GM19043 (cell line): Measurements from ENCODE around the gene DCST2.
A peak's percentile ranks its signal among the peaks of the same experiment; 100 is the strongest.

Experiments used
- ATAC-seq: cut with Tn5 transposase; IDR thresholded peaks from one replicate; pipeline ENCODE4 v1.9.1; 2021; ENCODE audit warnings: low read depth; ENCODE audit not compliant: unreplicated experiment

The DCST2 gene

DNA sequence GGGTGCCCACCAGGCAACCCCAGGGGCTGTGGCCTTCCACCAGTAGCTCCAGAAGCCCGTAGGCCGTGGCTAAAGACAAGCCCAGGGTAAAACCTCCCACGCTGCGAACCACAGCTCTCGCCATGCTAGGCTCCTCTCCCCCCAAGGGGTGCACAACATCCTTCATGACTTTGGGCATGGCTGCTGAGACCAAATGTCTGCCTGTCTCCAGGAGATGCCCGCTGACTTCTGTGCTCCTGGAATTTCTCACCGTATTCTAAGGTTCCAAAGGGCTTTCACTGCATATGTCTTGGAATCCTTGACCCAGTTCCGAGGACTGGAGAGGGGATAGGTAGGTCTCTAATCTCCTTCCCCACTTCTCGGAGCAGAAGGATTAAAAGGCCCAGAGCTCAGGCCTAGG is at the start of gene DCST2, which contains the start of gene DCST1:
DCST2 (minus strand) TSS at position 258 of the 400 bp plus-strand sequence; CDS start at position 178, 80 bp downstream.
DCST1 (plus strand) TSS at position 301 of the 400 bp plus-strand sequence. CDS start 213 bp downstream, outside the sequence.
- no peak for ATAC-seq

DNA sequence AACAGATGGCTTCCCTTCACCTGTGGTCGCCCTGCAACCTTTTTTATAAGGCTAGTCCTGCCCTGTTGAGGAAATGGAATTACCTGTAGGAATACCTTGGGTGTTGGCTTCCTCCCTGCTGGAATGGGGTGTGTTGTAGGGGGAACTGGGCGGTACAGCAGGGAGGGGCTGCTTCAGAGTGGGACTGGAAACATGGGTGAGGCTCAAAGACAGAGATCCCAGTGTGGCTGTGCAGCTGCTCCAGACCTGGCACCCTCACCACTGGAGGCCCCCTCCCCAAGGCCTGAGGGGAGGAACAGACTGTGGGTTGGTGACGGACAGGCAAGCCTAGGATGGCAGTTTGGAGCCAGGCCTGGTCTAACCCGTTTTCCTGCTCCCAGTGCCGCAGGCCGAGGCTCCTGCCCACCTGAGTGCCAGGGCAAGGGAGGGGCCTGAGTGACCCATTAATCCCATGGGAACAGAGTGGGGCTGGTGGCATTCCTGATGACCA is 49.5 kb upstream of the DCST2 start:
- no peak for ATAC-seq

DNA sequence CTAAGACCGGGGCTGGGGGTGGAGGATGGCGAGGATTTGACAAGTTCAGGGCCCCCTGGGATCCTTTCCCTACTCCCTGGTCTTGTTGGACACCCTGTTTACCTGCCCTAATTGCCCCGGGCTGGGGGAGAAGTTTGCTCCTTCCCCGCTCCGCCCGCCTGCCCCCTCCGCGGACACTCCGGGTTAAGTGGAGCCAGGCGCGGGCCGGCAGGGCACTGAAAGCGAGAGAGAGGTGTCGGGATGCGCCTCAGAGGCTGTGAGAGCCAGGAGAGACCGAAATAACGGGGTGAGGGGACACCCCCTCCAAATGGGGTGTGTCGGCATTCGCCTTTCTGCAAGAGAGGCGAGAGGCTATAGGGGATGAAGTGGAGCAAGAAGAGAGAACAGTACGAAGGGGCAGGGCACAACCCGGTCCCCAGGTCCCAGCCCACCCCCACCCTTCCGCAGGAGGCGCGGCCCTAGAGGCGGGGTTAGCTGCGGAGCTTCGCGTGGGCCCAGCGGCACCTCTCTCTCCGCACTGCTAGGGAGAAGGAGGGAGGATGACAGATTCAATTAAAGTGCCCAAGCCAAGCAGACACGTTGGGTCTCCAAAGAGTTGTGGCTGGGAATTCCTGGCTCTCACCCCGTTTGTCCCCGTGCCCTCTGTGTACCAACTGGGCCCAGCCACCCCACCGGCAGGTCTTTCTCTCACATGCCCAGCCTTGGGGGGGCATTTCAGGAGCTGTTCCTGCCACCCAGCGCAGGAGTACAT is 48.9 kb upstream of the DCST2 start:
- ATAC-seq: no peak

DNA sequence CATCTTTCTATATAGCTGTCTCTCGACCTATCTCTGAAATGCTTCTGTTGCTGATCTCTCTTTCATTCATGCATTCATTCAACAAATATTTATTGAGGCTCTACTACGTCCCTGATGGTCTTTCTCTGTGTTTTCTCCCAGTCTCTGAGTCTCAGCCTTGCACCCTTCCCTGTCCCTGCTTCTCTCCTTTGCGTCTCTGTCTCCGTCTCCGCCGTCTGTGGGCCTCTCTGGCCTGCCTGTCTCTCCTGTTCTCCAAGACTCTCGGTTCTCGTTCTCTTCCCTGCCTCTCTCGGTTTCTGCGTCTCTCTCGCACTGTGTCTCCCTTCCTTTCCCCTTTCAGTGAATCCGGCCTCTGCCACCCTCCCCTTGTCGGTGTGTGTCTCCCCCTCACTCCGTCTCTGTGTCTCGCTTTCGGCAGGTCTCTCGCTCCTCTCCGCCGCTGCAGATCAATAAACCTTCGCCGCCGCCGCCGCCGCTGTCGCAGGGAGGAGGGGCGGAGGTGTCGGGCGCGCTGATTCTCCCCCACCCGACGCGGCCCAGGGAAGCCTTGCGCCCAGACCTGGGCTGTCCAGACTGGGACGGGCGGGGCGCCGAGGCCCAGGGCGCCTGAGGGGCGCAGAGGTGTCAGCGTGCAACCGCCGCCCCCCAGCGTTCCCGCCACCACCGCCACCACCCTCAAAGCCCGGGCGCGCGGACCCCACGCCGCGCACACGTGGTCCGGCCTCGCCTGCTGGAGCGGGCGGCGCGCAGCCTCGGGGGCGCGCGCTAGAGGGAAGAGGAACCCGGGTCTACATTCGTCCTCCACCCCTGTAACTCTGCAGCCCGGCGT is 48.1 kb upstream of the DCST2 start:
- ATAC-seq: no peak

DNA sequence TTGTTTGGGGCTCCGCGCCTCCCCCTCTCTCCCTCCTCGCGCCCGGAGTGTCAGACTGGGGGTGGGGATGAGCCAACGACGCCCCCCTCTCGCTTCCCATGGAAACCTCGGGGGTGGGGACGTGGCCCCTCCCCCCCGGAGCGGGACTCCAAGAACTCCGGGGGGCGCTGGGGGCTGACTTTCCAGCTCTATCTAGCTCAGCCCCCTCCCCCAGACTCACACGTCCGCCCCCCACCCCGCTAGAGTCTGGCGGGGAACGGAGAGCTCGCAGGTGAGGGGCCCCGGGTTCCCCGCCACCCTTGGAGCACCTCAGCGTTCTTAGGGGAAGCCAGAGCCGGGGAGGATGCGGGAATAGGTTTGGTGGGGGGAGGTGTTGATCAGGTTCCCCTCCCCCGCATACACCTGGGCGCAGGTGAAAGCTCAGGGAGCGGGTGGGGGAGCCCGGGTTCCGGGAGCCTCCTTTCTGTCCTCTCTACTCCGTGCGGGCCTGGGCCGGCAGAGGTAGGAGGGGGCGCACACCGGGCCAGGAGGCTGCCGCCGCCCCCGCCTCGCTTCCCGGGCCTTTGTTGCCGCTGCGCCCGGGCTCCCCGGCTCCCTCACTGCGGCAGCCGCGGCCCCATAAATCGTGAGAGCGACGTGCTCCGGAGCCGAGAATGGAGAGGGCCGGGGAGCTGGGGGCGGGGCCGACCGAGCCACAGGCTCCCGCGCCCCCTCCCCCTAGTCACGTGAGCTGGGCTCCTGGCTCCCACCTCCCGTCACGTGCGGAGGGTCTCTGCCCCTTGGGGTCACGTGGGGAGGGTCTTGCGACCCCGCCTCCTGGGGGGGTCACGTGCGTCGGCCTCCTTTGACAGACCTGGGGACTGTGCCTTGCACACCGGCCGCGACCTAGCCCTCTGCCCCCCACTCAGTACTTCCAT is 47.0 kb upstream of the DCST2 start:
- ATAC-seq: no peak

DNA sequence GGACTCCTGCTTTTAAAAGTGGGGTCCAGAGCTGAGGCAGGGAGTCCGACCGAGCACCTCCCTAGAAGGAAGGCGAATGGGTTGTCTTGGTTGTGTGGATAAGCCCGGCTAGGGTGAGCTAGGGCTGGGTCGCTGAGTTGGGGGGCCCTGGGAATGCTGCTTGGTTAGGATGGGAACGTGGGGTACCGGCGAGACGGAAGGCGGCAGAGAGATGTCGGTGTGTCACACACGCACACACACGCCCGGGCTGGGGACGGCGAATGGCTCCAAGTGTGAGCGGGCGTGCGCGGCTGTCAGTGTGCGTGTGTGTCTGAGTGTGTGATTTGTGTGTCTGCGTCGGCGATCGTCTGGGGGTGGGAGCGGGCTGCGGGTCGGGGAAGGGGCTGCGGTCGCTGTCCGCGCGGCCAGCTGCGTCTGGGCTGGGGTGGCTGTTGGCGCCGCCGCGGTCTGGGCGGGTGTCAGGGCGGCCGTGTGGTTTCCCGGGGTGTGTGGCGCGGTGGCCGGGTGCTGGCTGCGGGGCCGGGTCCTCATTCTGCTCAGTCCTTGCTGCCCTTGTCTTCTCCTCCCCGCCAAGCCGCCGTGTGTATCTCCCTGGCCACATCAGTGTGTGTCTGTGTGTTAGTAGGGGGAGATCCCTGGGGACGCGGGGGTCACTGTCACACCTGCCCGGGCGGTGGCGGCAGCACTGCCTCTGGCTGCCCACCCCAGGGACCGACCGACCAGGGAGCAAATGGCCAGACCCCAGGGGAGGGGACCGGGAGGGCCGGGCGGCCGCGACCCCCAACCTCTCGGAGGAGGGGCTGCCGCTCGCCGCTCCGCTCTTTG is 46.1 kb upstream of the DCST2 start:
- no peak for ATAC-seq

DNA sequence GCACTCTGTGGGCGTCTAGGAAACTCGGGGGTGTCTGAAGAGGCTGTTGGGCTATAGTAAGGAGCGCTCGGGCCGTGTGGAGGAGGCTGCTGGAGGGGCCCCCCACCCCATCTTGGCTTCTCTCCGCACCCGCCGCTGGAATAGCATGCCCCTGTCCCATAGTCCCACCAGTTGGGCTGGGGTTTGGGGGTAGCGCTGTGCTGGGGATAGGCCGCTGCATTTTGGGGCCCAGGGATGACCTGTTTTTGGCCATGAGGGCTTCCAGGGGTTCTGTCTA is 45.6 kb upstream of the DCST2 start:
- ATAC-seq: no peak

DNA sequence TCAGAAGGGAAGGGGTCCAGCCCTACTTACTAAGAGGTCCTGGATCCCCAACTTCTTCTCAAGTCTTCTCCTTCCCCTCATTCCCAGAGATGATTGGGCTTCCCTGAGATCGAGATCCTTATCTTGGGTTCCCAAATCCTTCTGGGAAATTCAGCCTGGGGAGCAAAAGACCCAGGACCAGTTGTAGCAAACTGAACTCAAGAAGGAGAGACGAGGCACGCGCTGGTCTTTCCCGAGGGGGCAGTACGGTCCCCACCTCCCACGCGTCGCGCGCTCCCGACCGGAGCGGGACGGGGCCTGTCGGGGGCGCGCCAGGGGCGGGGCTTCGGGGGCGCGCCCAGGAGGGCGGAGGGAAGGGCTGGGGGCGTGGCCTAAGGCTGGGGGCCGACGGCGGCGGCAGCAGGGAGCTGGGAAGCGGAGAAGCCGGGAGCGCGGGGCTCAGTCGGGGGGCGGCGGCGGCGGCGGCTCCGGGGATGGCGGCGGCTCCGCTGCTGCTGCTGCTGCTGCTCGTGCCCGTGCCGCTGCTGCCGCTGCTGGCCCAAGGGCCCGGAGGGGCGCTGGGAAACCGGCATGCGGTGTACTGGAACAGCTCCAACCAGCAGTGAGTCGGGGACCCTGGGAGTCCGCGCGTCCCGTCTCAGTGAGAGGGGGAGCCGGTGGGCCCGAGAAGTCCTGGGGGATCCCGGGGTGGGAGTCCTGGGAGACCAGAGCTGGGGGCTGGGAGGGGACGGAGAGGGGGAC is 45.1 kb upstream of the DCST2 start, which contains the start of gene EFNA3:
EFNA3 (plus strand) TSS at position 369 of the 741 bp plus-strand sequence; CDS start at position 474, 105 bp downstream.
- ATAC-seq: no peak

DNA sequence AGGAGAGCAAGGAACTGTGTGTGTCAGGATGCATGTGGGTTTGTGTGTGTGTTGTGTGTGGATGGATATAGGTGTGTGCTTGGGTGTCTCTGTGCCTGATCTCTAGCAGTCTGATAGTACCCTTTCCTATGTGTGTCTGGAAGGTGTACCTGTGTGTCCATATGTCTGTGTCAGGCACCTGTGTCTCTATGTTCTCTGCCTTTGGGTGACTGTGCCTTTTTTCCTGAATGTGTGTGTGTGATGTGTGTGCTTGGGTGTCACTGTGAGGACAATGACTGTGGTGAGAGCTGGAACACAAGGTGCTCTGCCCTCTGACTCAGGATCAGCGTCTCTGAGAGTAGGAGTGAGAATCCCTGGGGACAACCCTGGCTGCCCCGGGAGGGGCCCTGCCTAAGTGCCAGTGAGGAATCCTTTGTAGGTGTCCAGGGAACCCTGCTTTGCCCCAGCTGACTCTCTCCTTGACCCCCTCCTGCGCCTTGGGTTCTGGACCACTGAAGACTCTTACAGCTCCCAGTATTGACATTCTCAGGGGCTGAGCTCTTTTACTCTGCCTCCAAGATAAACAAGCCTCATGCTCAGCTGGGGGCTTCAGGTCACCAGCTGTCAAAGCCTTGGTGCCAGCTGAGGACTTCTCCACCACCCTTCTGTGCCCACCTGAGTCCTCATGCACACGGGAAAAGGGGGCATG is 44.3 kb upstream of the DCST2 start:
- ATAC-seq: no peak

DNA sequence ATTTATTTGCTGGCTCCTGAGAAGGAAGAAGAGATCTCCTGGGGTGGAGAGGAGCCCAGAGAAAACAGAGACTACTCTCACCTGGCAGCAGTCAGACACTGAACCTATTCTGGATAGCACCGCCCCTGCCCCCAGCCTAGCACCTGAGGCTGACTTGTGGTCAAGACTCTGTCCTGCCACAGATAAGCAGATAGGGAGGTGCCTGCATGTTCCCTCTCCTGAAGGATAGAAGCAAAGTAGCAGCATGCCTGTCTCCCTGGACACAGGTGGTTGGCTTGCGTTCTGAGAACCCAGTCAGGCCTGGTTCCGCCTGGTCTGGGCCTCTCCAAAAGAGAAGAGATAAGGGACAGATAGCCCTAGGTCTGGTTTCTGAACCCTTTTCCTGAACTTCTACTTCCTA is 43.8 kb upstream of the DCST2 start:
- no peak for ATAC-seq

DNA sequence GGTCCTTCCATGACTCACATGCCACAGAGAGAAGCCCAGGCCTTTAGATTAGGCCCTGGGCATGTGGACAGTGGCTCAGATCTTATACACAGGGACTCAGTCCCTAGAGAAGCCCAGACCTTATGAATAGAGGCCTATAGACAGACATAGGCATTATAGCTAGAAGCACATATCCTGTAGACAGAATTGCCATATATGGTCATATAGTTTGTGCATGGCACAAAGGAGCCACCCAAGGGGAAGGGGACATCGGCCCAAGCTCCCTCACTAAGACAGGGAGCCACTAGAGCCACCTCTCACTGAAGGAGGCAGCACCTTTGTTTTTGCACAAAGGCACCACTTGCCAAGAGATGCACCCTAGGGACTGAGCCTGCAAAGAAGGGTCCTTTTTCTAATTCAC is 42.8 kb upstream of the DCST2 start:
- ATAC-seq: no peak

DNA sequence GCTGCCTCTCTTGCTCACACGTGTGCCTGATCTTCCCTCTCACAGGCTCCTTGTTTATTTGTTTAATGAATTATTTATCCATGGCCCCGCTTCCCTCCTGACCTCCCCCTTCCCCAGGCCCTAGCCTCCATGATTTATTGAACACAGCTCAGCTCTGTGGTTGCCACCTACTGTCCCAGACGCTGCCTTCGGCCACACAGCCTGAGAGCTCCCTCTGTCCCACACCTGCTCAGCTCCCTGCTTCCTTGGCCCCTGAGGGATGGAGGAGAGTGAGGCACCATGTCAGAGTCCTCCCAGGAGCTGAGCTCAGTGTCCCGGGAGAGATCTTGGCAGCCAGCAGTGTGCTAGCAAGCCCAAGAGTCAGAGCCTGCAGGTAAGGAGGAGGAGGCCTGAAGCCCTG is 42.0 kb upstream of the DCST2 start:
- ATAC-seq: no peak

DNA sequence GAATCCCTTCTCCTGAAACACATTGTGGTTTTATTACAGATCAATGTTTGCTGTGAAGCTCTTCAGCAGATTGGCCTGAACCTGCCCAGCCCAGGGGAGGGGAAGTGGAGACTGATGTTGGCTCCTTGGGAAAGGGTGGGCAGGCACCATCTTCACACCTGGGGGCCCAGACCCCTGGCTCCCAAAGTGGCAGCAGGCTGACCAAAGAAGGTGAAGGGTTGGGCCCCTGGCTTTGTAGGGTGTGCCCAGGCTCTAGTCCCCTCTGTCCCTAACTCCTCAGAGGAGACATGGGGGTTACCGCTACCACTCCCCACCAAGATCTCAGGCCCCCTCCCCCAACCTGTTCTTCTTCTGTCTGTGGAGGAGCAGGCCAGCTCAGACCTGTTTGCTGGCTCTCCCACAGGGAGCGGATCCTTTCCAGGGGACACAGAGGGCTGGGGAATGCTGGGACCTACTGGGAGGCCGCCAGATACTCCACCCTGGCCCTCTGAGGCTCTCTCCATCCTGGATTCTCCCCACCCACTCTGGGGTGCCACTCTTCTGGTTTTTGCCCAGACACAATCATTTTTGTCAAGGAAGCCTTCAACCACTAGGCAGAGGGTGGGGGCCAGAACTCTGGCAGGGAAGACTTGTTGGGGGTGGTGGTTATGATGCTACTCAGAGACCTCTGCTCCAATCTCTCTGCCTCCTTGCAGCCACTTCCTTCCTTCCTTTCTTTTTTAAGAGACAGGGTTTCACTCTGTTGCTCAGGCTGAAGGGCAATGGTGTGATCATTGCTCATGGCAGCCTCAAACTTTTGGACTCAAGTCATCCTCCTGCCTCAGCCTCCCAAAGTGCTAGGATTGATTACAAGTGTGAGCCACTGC is 40.0 kb upstream of the DCST2 start:
- ATAC-seq: no peak

DNA sequence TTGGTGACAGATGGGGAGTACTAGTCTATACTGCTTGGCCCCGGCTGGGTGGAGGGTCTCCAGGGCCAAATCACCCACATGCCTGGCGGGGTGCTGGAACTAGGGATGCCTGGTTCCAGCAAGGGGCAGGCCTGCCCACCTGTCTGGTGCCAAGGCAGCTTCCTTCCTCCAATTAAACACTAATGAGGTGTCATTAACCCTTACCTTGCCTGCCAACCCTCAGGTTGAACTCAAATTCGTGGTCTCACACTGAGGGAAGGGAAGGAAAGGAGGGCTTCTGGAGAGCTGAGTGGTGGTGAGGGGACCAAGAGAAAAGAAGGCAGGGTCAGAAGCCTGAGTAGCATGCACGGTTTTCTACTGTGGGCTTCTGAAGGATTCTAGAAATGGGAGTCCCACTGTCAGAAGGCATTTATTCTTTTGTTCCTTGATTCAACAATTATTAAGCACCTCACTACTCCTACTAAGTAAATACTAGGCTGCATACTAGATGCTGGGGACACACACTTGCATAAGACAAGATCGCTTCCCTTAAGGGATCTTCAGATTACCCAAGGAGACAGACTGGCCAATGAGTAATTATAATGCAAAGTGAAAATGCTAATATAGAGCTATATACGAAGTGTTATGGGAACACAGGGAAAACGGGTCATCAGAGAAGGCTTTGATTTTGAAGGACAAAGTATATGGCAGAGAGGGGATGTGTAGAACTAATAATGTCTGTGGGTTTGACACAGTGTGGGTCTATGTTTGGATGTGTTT is 39.1 kb upstream of the DCST2 start:
- ATAC-seq: no peak

DNA sequence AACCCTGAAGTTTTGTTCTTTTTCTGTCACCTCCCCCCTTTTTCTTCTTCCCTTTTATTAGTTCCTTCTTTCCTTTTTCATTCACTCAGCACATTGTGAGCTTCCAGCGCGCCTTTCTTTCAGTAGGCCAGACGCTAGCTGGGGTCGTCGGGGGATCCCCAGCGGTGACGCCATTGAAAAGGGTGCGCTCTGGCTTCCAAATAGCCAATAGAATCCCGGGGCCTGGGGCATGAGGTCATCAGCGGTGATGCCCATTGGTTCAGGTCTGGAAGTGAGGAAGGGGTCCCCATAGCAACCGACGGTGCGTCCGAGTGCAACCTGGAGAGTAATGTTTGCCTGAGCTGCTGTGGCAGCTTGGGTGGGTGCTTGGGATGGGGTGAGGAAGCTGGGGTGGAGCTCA is 38.1 kb upstream of the DCST2 start:
- no peak for ATAC-seq

DNA sequence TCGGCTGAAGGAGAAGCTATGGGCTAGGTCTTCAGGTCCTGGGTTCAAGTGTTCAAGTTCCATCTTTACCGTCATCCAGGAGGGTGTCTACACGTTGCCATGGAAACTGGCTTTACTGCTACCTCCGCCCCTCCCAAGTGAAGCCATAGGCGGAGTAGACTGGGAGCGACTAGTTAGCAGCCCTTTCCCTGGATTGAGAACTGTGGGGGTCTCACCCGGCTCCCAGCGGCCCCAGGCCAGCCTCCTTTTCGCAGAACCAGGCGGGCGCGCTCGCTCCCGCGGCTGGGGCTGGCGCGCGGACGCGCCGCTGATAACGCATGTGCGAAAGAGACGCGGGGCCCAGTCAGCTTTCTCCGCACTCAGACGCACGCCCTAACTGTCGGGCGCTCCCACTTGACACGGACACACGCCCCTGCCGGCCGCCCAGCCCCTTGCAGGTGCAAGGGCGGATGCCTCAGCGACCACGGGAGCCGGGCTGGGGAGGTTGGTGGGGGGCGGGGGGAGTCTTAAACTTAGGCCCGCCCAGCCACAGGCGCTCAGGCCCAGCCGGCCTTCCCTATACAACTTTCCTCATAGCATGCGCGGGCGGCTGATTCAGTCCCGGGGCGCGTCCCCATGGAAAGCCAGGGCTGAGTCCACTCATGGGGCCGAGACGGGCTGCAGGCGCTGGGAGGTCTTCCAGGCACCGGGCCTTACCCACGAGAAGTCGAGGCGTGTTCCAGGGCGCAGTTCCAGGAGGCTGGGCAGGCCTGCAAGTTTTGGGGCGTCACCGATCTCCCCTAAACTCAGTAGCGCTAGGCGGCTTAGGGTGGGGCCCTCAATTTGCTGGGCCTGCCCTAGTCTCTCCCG is 37.4 kb upstream of the DCST2 start:
- ATAC-seq: peak; percentile 70
